A549 (cell line): ENCODE results near the gene CCDC50.

Experiments used
- CBX2 ChIP-seq: fragments of 200-600 bp; sonication (generic); IDR thresholded peaks from 2 replicates; pipeline ENCODE4 v1.6.1; 2016; ENCODE audit warnings: low read depth, mild to moderate bottlenecking, borderline replicate concordance
- CHD4 ChIP-seq: fragments of 200-600 bp; sonication (generic); IDR thresholded peaks from 2 replicates; pipeline ENCODE4 v1.6.1; 2016; ENCODE audit warnings: antibody characterized with exemption, mild to moderate bottlenecking, borderline replicate concordance
- CTCF ChIP-seq: fragments of >200 bp; sonication (Bioruptor Twin); formaldehyde crosslinking; IDR thresholded peaks from 3 replicates; pipeline ENCODE4 v1.5.1; 2016
- EP300 ChIP-seq, 2 experiments: fragments of >200 bp; sonication (Bioruptor Twin); formaldehyde crosslinking; IDR thresholded peaks; 2 replicates in 1 of 2; 3 replicates in 1 of 2; pipeline ENCODE4 v1.6.1; 2016 to 2017
- FOSB ChIP-seq: fragments of 250-450 bp; sonication (Bioruptor Pico); IDR thresholded peaks from 2 replicates; pipeline ENCODE4 v1.5.0; 2020; ENCODE audit warnings: mild to moderate bottlenecking, moderate library complexity
- HDAC2 ChIP-seq: fragments of 200-600 bp; sonication (generic); IDR thresholded peaks from 2 replicates; pipeline ENCODE4 v1.6.1; 2016
- MAX ChIP-seq: IDR thresholded peaks from 2 replicates; pipeline ENCODE4 v1.6.1; 2012
- PHF8 ChIP-seq: fragments of 200-600 bp; sonication (generic); IDR thresholded peaks from 2 replicates; pipeline ENCODE4 v1.6.1; 2016; ENCODE audit warnings: low read depth, mild to moderate bottlenecking, antibody characterized with exemption, moderate library complexity, borderline replicate concordance
- RAD21 ChIP-seq, 2 experiments: fragments of >200 bp in 1 of 2; sonication (Bioruptor Twin) in 1 of 2; formaldehyde crosslinking in 1 of 2; IDR thresholded peaks in 1 of 2; conservative IDR thresholded peaks in 1 of 2; 2 replicates in 1 of 2; 3 replicates in 1 of 2; pipeline ENCODE4 v1.6.1; 2012 to 2018; ENCODE audit warnings: inconsistent platforms in 1 of 2
- RCOR1 ChIP-seq: fragments of 150-350 bp; IDR thresholded peaks from 2 replicates; pipeline ENCODE4 v1.6.1; 2014; ENCODE audit warnings: antibody characterized with exemption, low read length, low read depth
- SMC3 ChIP-seq: fragments of >200 bp; sonication (Bioruptor Twin); formaldehyde crosslinking; IDR thresholded peaks from 3 replicates; pipeline ENCODE4 v1.6.1; 2018; ENCODE audit warnings: inconsistent platforms
- TF ChIP-seq, protein P1 (sequence below): fragments of 150-350 bp; IDR thresholded peaks from 2 replicates; pipeline ENCODE4 v1.6.1; 2014; ENCODE audit warnings: low read depth, mild to moderate bottlenecking, low read length
- TF ChIP-seq, protein P2 (sequence below): IDR thresholded peaks from 2 replicates; pipeline ENCODE4 v1.6.1; 2012; ENCODE audit warnings: low read depth, borderline replicate concordance

DNA sequence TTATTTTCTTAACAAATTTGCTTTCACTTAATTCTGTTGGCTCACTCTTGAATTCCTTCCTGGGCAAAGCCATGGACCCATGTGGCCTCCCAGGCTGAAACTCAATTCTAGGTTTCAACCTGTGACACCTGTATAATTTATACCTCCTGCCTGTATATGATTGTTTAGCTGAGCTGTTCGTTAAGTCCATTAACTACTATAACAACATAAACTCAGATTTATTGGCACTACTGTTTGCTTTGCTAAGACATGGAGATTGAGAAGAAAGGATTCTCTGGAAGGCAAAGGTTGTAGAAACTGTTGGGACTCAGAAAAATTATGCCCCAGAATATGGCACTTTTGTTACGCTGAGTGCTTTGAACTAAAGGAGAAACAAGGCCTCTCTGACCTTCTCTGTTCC, 26.7 kb upstream of the CCDC50 start:
- TF ChIP-seq CBX2 (no peak), EP300 (IDR thresholded peaks at IDR 0.05) (no peak), SMC3 (no peak), CTCF (no peak), RAD21 (conservative IDR thresholded peaks at IDR 0.05 in 1 of 2, IDR thresholded peaks at IDR 0.05 in 1 of 2) (no peak), HDAC2 (no peak), CHD4 (no peak), MAX (no peak), RCOR1 (no peak), FOSB (CRISPR knock-in tag) (no peak), PHF8 (no peak)
- TF ChIP-seq, protein P1, sequence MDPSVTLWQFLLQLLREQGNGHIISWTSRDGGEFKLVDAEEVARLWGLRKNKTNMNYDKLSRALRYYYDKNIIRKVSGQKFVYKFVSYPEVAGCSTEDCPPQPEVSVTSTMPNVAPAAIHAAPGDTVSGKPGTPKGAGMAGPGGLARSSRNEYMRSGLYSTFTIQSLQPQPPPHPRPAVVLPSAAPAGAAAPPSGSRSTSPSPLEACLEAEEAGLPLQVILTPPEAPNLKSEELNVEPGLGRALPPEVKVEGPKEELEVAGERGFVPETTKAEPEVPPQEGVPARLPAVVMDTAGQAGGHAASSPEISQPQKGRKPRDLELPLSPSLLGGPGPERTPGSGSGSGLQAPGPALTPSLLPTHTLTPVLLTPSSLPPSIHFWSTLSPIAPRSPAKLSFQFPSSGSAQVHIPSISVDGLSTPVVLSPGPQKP = no peak
- TF ChIP-seq, protein P2, sequence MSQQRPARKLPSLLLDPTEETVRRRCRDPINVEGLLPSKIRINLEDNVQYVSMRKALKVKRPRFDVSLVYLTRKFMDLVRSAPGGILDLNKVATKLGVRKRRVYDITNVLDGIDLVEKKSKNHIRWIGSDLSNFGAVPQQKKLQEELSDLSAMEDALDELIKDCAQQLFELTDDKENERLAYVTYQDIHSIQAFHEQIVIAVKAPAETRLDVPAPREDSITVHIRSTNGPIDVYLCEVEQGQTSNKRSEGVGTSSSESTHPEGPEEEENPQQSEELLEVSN = no peak
